Thyroid gland (tissue), 4 donors: ENCODE data around the gene ANKFY1. TPM values are rescaled to one million over a fixed set of nuclear protein-coding genes. Genes with fewer than 3 reads are reported as not detected.

ENCODE experiments used
- DNase-seq, 2 donors: peaks; one replicate each; pipeline ENCODE4 v3.0.0-alpha.2; 2019
- H3K27ac ChIP-seq, 3 donors: fragments of 200-600 bp; sonication (generic); 1 replicate in 2 of 3; 2 replicates in 1 of 3; pipeline ENCODE4 v1.5.1; 2016 to 2019; ENCODE audit warnings: mild to moderate bottlenecking in 1 of 3, moderate library complexity in 1 of 3
- H3K27me3 ChIP-seq: fragments of 200-600 bp; sonication (generic); one replicate; pipeline ENCODE4 v1.5.1; 2019
- H3K36me3 ChIP-seq, 2 donors: fragments of 200-600 bp; sonication (generic); one replicate each; pipeline ENCODE4 v1.5.1; 2016 to 2019
- H3K4me1 ChIP-seq, 2 donors: fragments of 200-600 bp; sonication (generic); one replicate each; pipeline ENCODE4 v1.5.1; 2017 to 2019
- H3K4me3 ChIP-seq, 3 donors: fragments of 200-600 bp; sonication (generic); replicated peaks in 1 of 3; 1 replicate in 2 of 3; 2 replicates in 1 of 3; pipeline ENCODE4 v1.5.1; 2016; ENCODE audit warnings: mild to moderate bottlenecking in 1 of 3
- H3K9me3 ChIP-seq: fragments of 200-600 bp; sonication (generic); one replicate; pipeline ENCODE4 v1.5.1; 2017
- CTCF ChIP-seq, 6 experiments: fragments of 200-600 bp in 3 of 6; fragments of 450-650 bp in 3 of 6; sonication (generic) in 3 of 6; IDR thresholded peaks; one replicate each; pipeline ENCODE4 v1.5.1; 2016 to 2019; ENCODE audit warnings: antibody characterized with exemption in 6 of 6, mild to moderate bottlenecking in 2 of 6, inconsistent platforms in 1 of 6, moderate library complexity in 1 of 6
- POLR2A ChIP-seq, 2 donors: fragments of 450-650 bp; IDR thresholded peaks; one replicate each; pipeline ENCODE4 v1.6.1; 2017; ENCODE audit warnings: antibody characterized with exemption in 2 of 2, mild to moderate bottlenecking in 2 of 2, moderate library complexity in 1 of 2
- WGBS, 2 donors: methylation state at CpG; one replicate each; pipeline ENCODE4 v1.1.5; 2017; 5-methylcytosine and 5-hydroxymethylcytosine counted together
- intact Hi-C: fragments of 100-400 bp; cut with DNase I; formaldehyde crosslinking; loops from one replicate; pipeline ENCODE4 v1.15.1; 2023
- total RNA-seq, 4 donors: library from RNA; depleted of rRNA; stranded (reverse); fragments of >200 nt; gene quantifications; one replicate each; pipeline ENCODE4 v1.2.3, GENCODE V29; 2016

Gene ANKFY1
- total RNA-seq, 4 donors from 2014 or later, result 36.8 to 51.3 (median 46.3) TPM

GRCh38 chr17:4221163-4221562 is 42.6 kb downstream of the ANKFY1 start:
- TF ChIP-seq CTCF (IDR thresholded peaks at IDR 0.05), result no peak
- TF ChIP-seq POLR2A (IDR thresholded peaks at IDR 0.05), result no peak

GRCh38 chr17:4220655-4221054 is 43.1 kb downstream of the ANKFY1 start:
- intact Hi-C loops, result no loop called here
- Histone ChIP-seq H3K9me3 (no peaks in the 10 kb centered on the region), H3K4me3 (no peak overlapping the region), H3K4me1 (no peaks in the 10 kb centered on the region), H3K27me3 (no peaks in the 10 kb centered on the region), H3K36me3 (peaks cover 0 to under 1% of the 10 kb centered on the region in 2 donors), H3K27ac (no peak overlapping the region)
- TF ChIP-seq POLR2A (IDR thresholded peaks at IDR 0.05) (no peak), CTCF (IDR thresholded peaks at IDR 0.05) (no peak)
- no peak for DNase-seq
- 76 to 77% methylated on average over 7 of the region's 7 CpGs for WGBS, 2 donors

More at GRCh38 chr17:4221163-4221562, 42.6 kb downstream of the ANKFY1 start:
- 89 to 90% methylated on average over 4 of the region's 4 CpGs for WGBS, 2 donors
- DNase-seq, result no peak
- no peak overlapping the region for H3K27ac ChIP-seq
- no peaks in the 10 kb centered on the region for H3K27me3 ChIP-seq
- H3K36me3 ChIP-seq, result peaks cover 0 to 2% of the 10 kb centered on the region in 2 donors
- no peaks in the 10 kb centered on the region for H3K9me3 ChIP-seq
- intact Hi-C loops, result no loop called here
- no peak overlapping the region for H3K4me3 ChIP-seq
- H3K4me1 ChIP-seq, result no peaks in the 10 kb centered on the region

GRCh38 chr17:4219241-4219640 is 44.5 kb downstream of the ANKFY1 start:
- H3K4me1 ChIP-seq, result no peaks in the 10 kb centered on the region
- TF ChIP-seq POLR2A (IDR thresholded peaks at IDR 0.05) (no peak), CTCF (IDR thresholded peaks at IDR 0.05) (no peak)
- H3K27me3 ChIP-seq, result no peaks in the 10 kb centered on the region
- no peaks in the 10 kb centered on the region for H3K9me3 ChIP-seq
- 91 to 94% methylated on average over 3 of the region's 3 CpGs for WGBS, 2 donors
- no peak for DNase-seq
- H3K4me3 ChIP-seq, result no peak overlapping the region
- no peak overlapping the region for H3K27ac ChIP-seq
- H3K36me3 ChIP-seq, result no peaks in the 10 kb centered on the region
- intact Hi-C loops, result loop anchor here (5.0 to 10.0 kb wide), 2 partner anchors 46 to 83 kb away; partner anchors contain the start of gene ANKFY1

GRCh38 chr17:4215882-4216570 is 47.8 kb downstream of the ANKFY1 start:
- Histone ChIP-seq H3K4me1 (no peaks in the 10 kb centered on the region), H3K4me3 (no peak overlapping the region), H3K36me3 (no peaks in the 10 kb centered on the region), H3K27ac (no peak overlapping the region), H3K9me3 (no peaks in the 10 kb centered on the region), H3K27me3 (no peaks in the 10 kb centered on the region)
- intact Hi-C loops, result loop anchor here (5.0 to 10.0 kb wide), 2 partner anchors 49 to 86 kb away; partner anchors contain the start of gene ANKFY1
- 86% methylated on average over 6 of the region's 6 CpGs for WGBS, 2 donors
- no peak for TF ChIP-seq POLR2A (IDR thresholded peaks at IDR 0.05)
- no peak for DNase-seq

GRCh38 chr17:4214157-4214556 is 49.6 kb downstream of the ANKFY1 start:
- no peaks in the 10 kb centered on the region for H3K27me3 ChIP-seq
- no peaks in the 10 kb centered on the region for H3K4me1 ChIP-seq
- H3K9me3 ChIP-seq, result no peaks in the 10 kb centered on the region
- WGBS, 2 donors, result 90 to 91% methylated on average over 6 of the region's 6 CpGs
- TF ChIP-seq CTCF (IDR thresholded peaks at IDR 0.05) (no peak), POLR2A (IDR thresholded peaks at IDR 0.05) (no peak)
- DNase-seq, result no peak
- H3K36me3 ChIP-seq, result peaks cover 2 to 5% of the 10 kb centered on the region in 2 donors
- intact Hi-C loops, result loop anchor here (10.0 kb wide), 1 partner anchor 51 kb away; the partner anchor contains the start of gene ANKFY1
- no peak overlapping the region for H3K4me3 ChIP-seq
- no peak overlapping the region for H3K27ac ChIP-seq
